K562 (cell line): Measurements from ENCODE around the gene DYSF. TPM values are rescaled to one million over a fixed set of nuclear protein-coding genes. Genes with fewer than 3 reads are reported as not detected.

Experiments
- ATAC-seq: fragments of 200-7000 bp; cut with Tn5 transposase; 3 replicates; pipeline ENCODE4 v1.9.1; 2020; ENCODE audit warnings: moderate library complexity
- BruUV-seq: library from RNA; stranded (reverse); fragments of 400-500 nt; replicated peaks from 2 replicates; lab custom pipeline; 2021; lab: Mats Ljungman, UMichigan
- CTCF ChIA-PET: fragments of 300-600 bp; formaldehyde crosslinking; extraction: SDS; loops from one replicate; lab custom pipeline; 2021; ENCODE audit warnings: low intra/inter-chr PET ratio; lab: Yijun Ruan, JAX
- POLR2A ChIA-PET: fragments of 300-600, 350-650 bp; sonication (Branson Sonifier 250); formaldehyde crosslinking; extraction: SDS; loops from one replicate; lab custom pipeline; 2021; ENCODE audit warnings: antibody characterized with exemption, inconsistent platforms; lab: Yijun Ruan, JAX
- DNase-seq, 4 experiments: peaks; one replicate each; pipeline versions ENCODE4 v3.0.0 to v3.0.0-alpha.2; 2011 to 2018; ENCODE audit warnings: low spot score in 3 of 4, mixed read lengths in 3 of 4; ENCODE audit errors: extremely low read depth in 1 of 4
- FAIRE-seq: peaks from 2 replicates; lab custom pipeline; 2011; peaks lifted over from hg19 to GRCh38; lab: Jason Lieb, UNC
- H2AFZ ChIP-seq: 2 replicates; pipeline ENCODE4 v1.6.0; 2011; ENCODE audit warnings: low read depth, low read length, control low read depth, inconsistent platforms
- H3K27ac ChIP-seq: fragments of 200-600 bp; 3 replicates; pipeline ENCODE4 v1.8.0; 2011; ENCODE audit warnings: low read depth, mild to moderate bottlenecking, control low read depth, inconsistent platforms, low read length, moderate library complexity, mixed read lengths; ENCODE audit errors: extremely low read depth
- H3K27me3 ChIP-seq, 2 experiments: fragments of 300-600 bp in 1 of 2; 2 replicates in 1 of 2; 3 replicates in 1 of 2; pipeline versions ENCODE4 v1.6.0 to v1.8.0; 2011; ENCODE audit warnings: inconsistent platforms in 2 of 2, low read length in 2 of 2, mild to moderate bottlenecking in 1 of 2, mixed read lengths in 1 of 2, moderate library complexity in 1 of 2; ENCODE audit not compliant: control insufficient read depth in 2 of 2, insufficient read depth in 2 of 2
- H3K36me3 ChIP-seq: fragments of 300-600 bp; 3 replicates; pipeline ENCODE4 v1.8.0; 2011; ENCODE audit warnings: mild to moderate bottlenecking, low read length, inconsistent platforms; ENCODE audit not compliant: control insufficient read depth, insufficient read depth
- H3K4me1 ChIP-seq, 2 experiments: fragments of 200-600 bp in 1 of 2; replicated peaks in 1 of 2; 2 replicates in 1 of 2; 3 replicates in 1 of 2; pipeline versions ENCODE4 v1.5.1 to v1.8.0; 2011; ENCODE audit warnings: inconsistent platforms in 2 of 2, low read length in 2 of 2, mild to moderate bottlenecking in 1 of 2, mixed read lengths in 1 of 2, moderate library complexity in 1 of 2; ENCODE audit not compliant: control insufficient read depth in 2 of 2, insufficient read depth in 2 of 2
- H3K4me2 ChIP-seq: 2 replicates; pipeline ENCODE4 v1.6.1; 2011; ENCODE audit warnings: low read length, control low read depth, inconsistent platforms, mixed read lengths; ENCODE audit not compliant: insufficient read depth
- H3K4me3 ChIP-seq: fragments of 200-600 bp; sonication (generic), shearing (Covaris generic); 2 replicates; pipeline ENCODE4 v1.5.1; 2016; ENCODE audit warnings: control low read depth, inconsistent platforms
- H3K79me2 ChIP-seq: fragments of 200-600 bp; 3 replicates; pipeline ENCODE4 v1.8.0; 2011; ENCODE audit warnings: low read length, inconsistent platforms; ENCODE audit not compliant: control insufficient read depth, insufficient read depth
- H3K9ac ChIP-seq, 2 experiments: 2 replicates each; pipeline versions ENCODE4 v1.6.0 to v1.6.1; 2011; ENCODE audit warnings: low read depth in 2 of 2, low read length in 2 of 2, control low read depth in 1 of 2, inconsistent platforms in 1 of 2, mild to moderate bottlenecking in 1 of 2, mixed read lengths in 1 of 2; ENCODE audit not compliant: insufficient read depth in 1 of 2
- H3K9me1 ChIP-seq: one replicate; pipeline ENCODE4 v1.6.0; 2011; ENCODE audit warnings: inconsistent platforms, mild to moderate bottlenecking, low read length, moderate library complexity; ENCODE audit not compliant: control insufficient read depth, insufficient read depth
- H3K9me3 ChIP-seq: replicated peaks from 2 replicates; pipeline ENCODE4 v1.5.1; 2011; ENCODE audit warnings: low read depth, low read length, inconsistent platforms; ENCODE audit not compliant: control insufficient read depth, insufficient read depth
- H4K20me1 ChIP-seq: replicated peaks from 2 replicates; pipeline ENCODE4 v1.6.1; 2011; ENCODE audit warnings: low read length, inconsistent platforms, mixed read lengths; ENCODE audit not compliant: control insufficient read depth, insufficient read depth
- LARP7 ChIP-seq: fragments of 450-650 bp; IDR thresholded peaks from 2 replicates; pipeline ENCODE4 v1.6.1; 2016
- MITF ChIP-seq: IDR thresholded peaks from 2 replicates; pipeline ENCODE4 v1.6.1; 2014; ENCODE audit warnings: antibody characterized with exemption
- THRB ChIP-seq: fragments of 450-650 bp; formaldehyde crosslinking; conservative IDR thresholded peaks from 2 replicates; pipeline ENCODE4 v1.4.0; 2022; ENCODE audit warnings: mild to moderate bottlenecking, missing genetic modification characterization
- XRCC4 ChIP-seq: IDR thresholded peaks from one replicate; pipeline ENCODE4 v1.6.1; 2011; ENCODE audit not compliant: insufficient read depth, insufficient read length; ENCODE audit errors: extremely low read depth
- ZBTB1 ChIP-seq: sonication (generic); formaldehyde crosslinking; IDR thresholded peaks from 2 replicates; pipeline ENCODE4 v1.8.1; 2023; ENCODE audit warnings: missing genetic modification reagents, low read depth, mild to moderate bottlenecking, borderline replicate concordance
- ZC3H4 ChIP-seq: sonication (generic); formaldehyde crosslinking; IDR thresholded peaks from 2 replicates; pipeline ENCODE4 v1.9.0; 2021; ENCODE audit warnings: missing genetic modification reagents, borderline replicate concordance
- ZNF146 ChIP-seq: IDR thresholded peaks from one replicate; pipeline ENCODE4 v1.6.1; 2018; ENCODE audit warnings: missing compliant biosample characterization; ENCODE audit not compliant: unreplicated experiment
- WGBS: fragments of 100-300 bp; shearing (Covaris generic); methylation state at CpG from one replicate; pipeline ENCODE4 v1.1.6; 2016; ENCODE audit warnings: low coverage, mixed read lengths; ENCODE audit not compliant: insufficient coverage; ENCODE audit errors: missing lambda C conversion rate; 5-methylcytosine and 5-hydroxymethylcytosine counted together
- in situ Hi-C: fragments of 300-500 bp; cut with MboI; formaldehyde crosslinking; loops from 4 replicates; pipeline ENCODE4 v1.15.0; 2018; ENCODE audit warnings: inconsistent platforms, mixed read lengths
- intact Hi-C: fragments of 100-400 bp; cut with micrococcal nuclease; formaldehyde crosslinking; loops from 2 replicates; pipeline ENCODE4 v1.14.2; 2022
- polyA plus RNA-seq, 8 experiments: library from polyadenylated mRNA; depleted of rRNA in 4 of 8; stranded (reverse) in 5 of 8; unstranded in 3 of 8; fragments of >200 nt; fragmentation: Nextera tagmentation in 2 of 8; fragmentation: Illumina TruSeq in 1 of 8; extraction: Ambion mirVana in 2 of 8; extraction: Trizol in 1 of 8; gene quantifications; 2 replicates each; pipeline versions ENCODE4 v1.2.1 to v1.2.3, GENCODE V29; 2011 to 2014; ENCODE audit warnings: inconsistent platforms in 1 of 8, missing spikeins in 1 of 8
- total RNA-seq, 7 experiments: library from RNA; depleted of rRNA in 6 of 7; stranded (reverse); fragments of >200 nt in 6 of 7; fragmentation: Illumina TruSeq in 2 of 7; extraction: Trizol in 2 of 7; gene quantifications; 2 replicates each; pipeline versions ENCODE4 v1.2.1 to v1.2.3, GENCODE V29; 2011 to 2021; ENCODE audit warnings: low replicate concordance in 1 of 7
- TF ChIP-seq, protein P1 (sequence below): fragments of 450-650 bp; IDR thresholded peaks from 2 replicates; pipeline ENCODE4 v1.6.1; 2016
- TF ChIP-seq, protein P2 (sequence below): sonication (generic); formaldehyde crosslinking; IDR thresholded peaks from 2 replicates; pipeline ENCODE4 v1.8.0; 2023; ENCODE audit warnings: mild to moderate bottlenecking, missing genetic modification reagents
- TF ChIP-seq, protein P3 (sequence below), 2 experiments: IDR thresholded peaks in 1 of 2; conservative IDR thresholded peaks in 1 of 2; 2 replicates each; pipeline ENCODE4 v1.6.1; 2016; ENCODE audit warnings: low read depth in 2 of 2, mild to moderate bottlenecking in 1 of 2, missing compliant biosample characterization in 1 of 2, missing genetic modification characterization in 1 of 2, moderate library complexity in 1 of 2

The DYSF gene
- total and polyA plus RNA-seq, 9 of the 15 experiments (the other 6 are each of a cell fraction or from before 2014, with no cell fraction given) = 0.01 to 0.80 (median 0.29) TPM

GRCh38 chr2:71426721-71427120, 26.6 kb upstream of the DYSF start:
- no TSS peak for BruUV-seq
- no peak overlapping the region for H3K4me3 ChIP-seq
- no peaks in the 10 kb centered on the region for H3K4me1 ChIP-seq
- peaks cover 83% of the 10 kb centered on the region for H3K36me3 ChIP-seq
- no peak overlapping the region for H3K4me2 ChIP-seq
- intact Hi-C loops (no loop called here), in situ Hi-C loops (no loop called here)
- POLR2A ChIA-PET = no interaction called here
- no peaks in the 10 kb centered on the region for H3K79me2 ChIP-seq
- no peaks in the 10 kb centered on the region for H3K9me1 ChIP-seq
- no peaks in the 10 kb centered on the region for H4K20me1 ChIP-seq
- FAIRE-seq (no peak), DNase-seq (no peak), ATAC-seq (no peak)
- H3K9me3 ChIP-seq = no peaks in the 10 kb centered on the region
- H3K27ac ChIP-seq = no peak overlapping the region
- 91% methylated on average over 2 of the region's 2 CpGs for WGBS
- no peak overlapping the region for H2AFZ ChIP-seq
- no peak overlapping the region for H3K9ac ChIP-seq
- CTCF ChIA-PET = no interaction called here
- H3K27me3 ChIP-seq = no peaks in the 10 kb centered on the region
- TF ChIP-seq, protein P1, sequence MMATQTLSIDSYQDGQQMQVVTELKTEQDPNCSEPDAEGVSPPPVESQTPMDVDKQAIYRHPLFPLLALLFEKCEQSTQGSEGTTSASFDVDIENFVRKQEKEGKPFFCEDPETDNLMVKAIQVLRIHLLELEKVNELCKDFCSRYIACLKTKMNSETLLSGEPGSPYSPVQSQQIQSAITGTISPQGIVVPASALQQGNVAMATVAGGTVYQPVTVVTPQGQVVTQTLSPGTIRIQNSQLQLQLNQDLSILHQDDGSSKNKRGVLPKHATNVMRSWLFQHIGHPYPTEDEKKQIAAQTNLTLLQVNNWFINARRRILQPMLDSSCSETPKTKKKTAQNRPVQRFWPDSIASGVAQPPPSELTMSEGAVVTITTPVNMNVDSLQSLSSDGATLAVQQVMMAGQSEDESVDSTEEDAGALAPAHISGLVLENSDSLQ = no peak
- TF ChIP-seq THRB (CRISPR knock-in tag) = no peak
- no peak for TF ChIP-seq MITF
- TF ChIP-seq XRCC4 = no peak
- TF ChIP-seq, protein P2, sequence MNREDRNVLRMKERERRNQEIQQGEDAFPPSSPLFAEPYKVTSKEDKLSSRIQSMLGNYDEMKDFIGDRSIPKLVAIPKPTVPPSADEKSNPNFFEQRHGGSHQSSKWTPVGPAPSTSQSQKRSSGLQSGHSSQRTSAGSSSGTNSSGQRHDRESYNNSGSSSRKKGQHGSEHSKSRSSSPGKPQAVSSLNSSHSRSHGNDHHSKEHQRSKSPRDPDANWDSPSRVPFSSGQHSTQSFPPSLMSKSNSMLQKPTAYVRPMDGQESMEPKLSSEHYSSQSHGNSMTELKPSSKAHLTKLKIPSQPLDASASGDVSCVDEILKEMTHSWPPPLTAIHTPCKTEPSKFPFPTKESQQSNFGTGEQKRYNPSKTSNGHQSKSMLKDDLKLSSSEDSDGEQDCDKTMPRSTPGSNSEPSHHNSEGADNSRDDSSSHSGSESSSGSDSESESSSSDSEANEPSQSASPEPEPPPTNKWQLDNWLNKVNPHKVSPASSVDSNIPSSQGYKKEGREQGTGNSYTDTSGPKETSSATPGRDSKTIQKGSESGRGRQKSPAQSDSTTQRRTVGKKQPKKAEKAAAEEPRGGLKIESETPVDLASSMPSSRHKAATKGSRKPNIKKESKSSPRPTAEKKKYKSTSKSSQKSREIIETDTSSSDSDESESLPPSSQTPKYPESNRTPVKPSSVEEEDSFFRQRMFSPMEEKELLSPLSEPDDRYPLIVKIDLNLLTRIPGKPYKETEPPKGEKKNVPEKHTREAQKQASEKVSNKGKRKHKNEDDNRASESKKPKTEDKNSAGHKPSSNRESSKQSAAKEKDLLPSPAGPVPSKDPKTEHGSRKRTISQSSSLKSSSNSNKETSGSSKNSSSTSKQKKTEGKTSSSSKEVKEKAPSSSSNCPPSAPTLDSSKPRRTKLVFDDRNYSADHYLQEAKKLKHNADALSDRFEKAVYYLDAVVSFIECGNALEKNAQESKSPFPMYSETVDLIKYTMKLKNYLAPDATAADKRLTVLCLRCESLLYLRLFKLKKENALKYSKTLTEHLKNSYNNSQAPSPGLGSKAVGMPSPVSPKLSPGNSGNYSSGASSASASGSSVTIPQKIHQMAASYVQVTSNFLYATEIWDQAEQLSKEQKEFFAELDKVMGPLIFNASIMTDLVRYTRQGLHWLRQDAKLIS (CRISPR knock-in tag) = no peak
- no peak for TF ChIP-seq LARP7
- no peak for TF ChIP-seq ZBTB1
- no peak for TF ChIP-seq ZNF146 (CRISPR knock-in tag)
- no peak for TF ChIP-seq ZC3H4 (CRISPR knock-in tag)
- TF ChIP-seq, protein P3, sequence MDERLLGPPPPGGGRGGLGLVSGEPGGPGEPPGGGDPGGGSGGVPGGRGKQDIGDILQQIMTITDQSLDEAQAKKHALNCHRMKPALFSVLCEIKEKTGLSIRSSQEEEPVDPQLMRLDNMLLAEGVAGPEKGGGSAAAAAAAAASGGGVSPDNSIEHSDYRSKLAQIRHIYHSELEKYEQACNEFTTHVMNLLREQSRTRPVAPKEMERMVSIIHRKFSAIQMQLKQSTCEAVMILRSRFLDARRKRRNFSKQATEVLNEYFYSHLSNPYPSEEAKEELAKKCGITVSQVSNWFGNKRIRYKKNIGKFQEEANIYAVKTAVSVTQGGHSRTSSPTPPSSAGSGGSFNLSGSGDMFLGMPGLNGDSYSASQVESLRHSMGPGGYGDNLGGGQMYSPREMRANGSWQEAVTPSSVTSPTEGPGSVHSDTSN (CRISPR knock-in tag; IDR thresholded peaks at IDR 0.05; ENCODE audit: low read depth) = no peak
- TF ChIP-seq, protein P3 (tag; conservative IDR thresholded peaks at IDR 0.05; ENCODE audit: low read depth) = no peak
